ENCODE data around the gene CNTNAP4. TPM values are rescaled to one million over a fixed set of nuclear protein-coding genes. Genes with fewer than 3 reads are reported as not detected.

The CNTNAP4 gene
- total and polyA plus RNA-seq, 12 donors, result 0.17 to 2.6 (median 0.56) TPM; not detected in 5

GRCh38 chr16:76278980-76279379 is 1.8 kb downstream of the CNTNAP4 start:
- Histone ChIP-seq H3K9me3 (replicated peaks in 1 of 3) (no peaks in the 10 kb centered on the region), H3K36me3 (replicated peaks in 1 of 2) (no peaks in the 10 kb centered on the region), H3K27me3 (no peaks in the 10 kb centered on the region), H3K27ac (no peak overlapping the region), H3K4me1 (replicated peaks in 1 of 2) (no peaks in the 10 kb centered on the region), H3K4me3 (no peak overlapping the region)
- DNase-seq, result no peak
- intact Hi-C loops (cut with DNase I), result no loop called here
- TF ChIP-seq POLR2A (IDR thresholded peaks at IDR 0.05), result no peak
- TF ChIP-seq, protein P1, sequence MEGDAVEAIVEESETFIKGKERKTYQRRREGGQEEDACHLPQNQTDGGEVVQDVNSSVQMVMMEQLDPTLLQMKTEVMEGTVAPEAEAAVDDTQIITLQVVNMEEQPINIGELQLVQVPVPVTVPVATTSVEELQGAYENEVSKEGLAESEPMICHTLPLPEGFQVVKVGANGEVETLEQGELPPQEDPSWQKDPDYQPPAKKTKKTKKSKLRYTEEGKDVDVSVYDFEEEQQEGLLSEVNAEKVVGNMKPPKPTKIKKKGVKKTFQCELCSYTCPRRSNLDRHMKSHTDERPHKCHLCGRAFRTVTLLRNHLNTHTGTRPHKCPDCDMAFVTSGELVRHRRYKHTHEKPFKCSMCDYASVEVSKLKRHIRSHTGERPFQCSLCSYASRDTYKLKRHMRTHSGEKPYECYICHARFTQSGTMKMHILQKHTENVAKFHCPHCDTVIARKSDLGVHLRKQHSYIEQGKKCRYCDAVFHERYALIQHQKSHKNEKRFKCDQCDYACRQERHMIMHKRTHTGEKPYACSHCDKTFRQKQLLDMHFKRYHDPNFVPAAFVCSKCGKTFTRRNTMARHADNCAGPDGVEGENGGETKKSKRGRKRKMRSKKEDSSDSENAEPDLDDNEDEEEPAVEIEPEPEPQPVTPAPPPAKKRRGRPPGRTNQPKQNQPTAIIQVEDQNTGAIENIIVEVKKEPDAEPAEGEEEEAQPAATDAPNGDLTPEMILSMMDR (IDR thresholded peaks at IDR 0.05), result peak in 1 of 6 experiments; percentile 10

GRCh38 chr16:76280421-76281215 is 3.4 kb downstream of the CNTNAP4 start:
- 77 to 88% (median 83%) methylated on average over 6 of the region's 6 CpGs for WGBS, 4 donors
- no peak overlapping the region for H3K27ac ChIP-seq
- H3K27me3 ChIP-seq, result no peaks in the 10 kb centered on the region
- no peaks in the 10 kb centered on the region for H3K36me3 ChIP-seq (replicated peaks in 1 of 2)
- DNase-seq, result no peak
- H3K4me3 ChIP-seq, result no peak overlapping the region
- H3K9me3 ChIP-seq (replicated peaks in 1 of 3), result no peaks in the 10 kb centered on the region
- no peak for TF ChIP-seq POLR2A (IDR thresholded peaks at IDR 0.05)
- TF ChIP-seq, protein P1 (IDR thresholded peaks at IDR 0.05), result no peak
- H3K4me1 ChIP-seq (replicated peaks in 1 of 2), result no peaks in the 10 kb centered on the region
- intact Hi-C loops (cut with DNase I), result no loop called here

DNA sequence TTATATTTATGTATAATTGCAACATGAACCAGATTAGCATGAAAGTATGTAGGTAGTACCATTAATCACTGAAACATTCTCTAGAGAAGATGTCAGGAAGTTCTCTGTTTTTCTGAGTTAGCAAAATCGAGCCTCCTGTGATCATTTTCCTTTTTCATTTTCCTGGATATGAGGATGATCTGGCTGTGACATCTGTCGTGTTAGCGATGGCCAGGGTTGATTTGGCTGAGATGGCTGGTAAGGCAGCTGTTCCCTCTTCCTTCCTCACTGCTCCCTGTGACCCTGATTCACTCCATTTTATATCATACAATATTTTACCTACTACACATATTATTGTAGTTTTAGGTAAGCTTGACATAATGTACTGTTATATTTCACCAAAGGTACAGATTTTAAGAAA is 10.3 kb downstream of the CNTNAP4 start:
- no peak for DNase-seq

GRCh38 chr16:76292218-76292617 is 15.0 kb downstream of the CNTNAP4 start:
- no peak for DNase-seq
- Histone ChIP-seq H3K27ac (no peak overlapping the region), H3K9me3 (replicated peaks in 1 of 3) (no peaks in the 10 kb centered on the region), H3K36me3 (replicated peaks in 1 of 2) (no peaks in the 10 kb centered on the region), H3K4me1 (replicated peaks in 1 of 2) (no peaks in the 10 kb centered on the region), H3K4me3 (no peak overlapping the region), H3K27me3 (no peaks in the 10 kb centered on the region)
- WGBS, 4 donors, result 48 to 62% (median 57%) methylated on average over 5 of the region's 5 CpGs
- TF ChIP-seq, protein P1 (IDR thresholded peaks at IDR 0.05), result no peak
- no peak for TF ChIP-seq POLR2A (IDR thresholded peaks at IDR 0.05)
- intact Hi-C loops (cut with DNase I), result no loop called here

More for the DNA sequence above, 10.3 kb downstream of the CNTNAP4 start:
- H3K4me1 ChIP-seq (replicated peaks in 1 of 2), result no peaks in the 10 kb centered on the region
- no peaks in the 10 kb centered on the region for H3K27me3 ChIP-seq
- no peak overlapping the region for H3K4me3 ChIP-seq
- no peaks in the 10 kb centered on the region for H3K9me3 ChIP-seq (replicated peaks in 1 of 3)
- TF ChIP-seq, protein P1 (IDR thresholded peaks at IDR 0.05), result no peak
- TF ChIP-seq POLR2A (IDR thresholded peaks at IDR 0.05), result no peak
- intact Hi-C loops (cut with DNase I), result no loop called here
- no peak overlapping the region for H3K27ac ChIP-seq
- no peaks in the 10 kb centered on the region for H3K36me3 ChIP-seq (replicated peaks in 1 of 2)
- 42 to 60% (median 43%) methylated on average over 3 of the region's 3 CpGs for WGBS, 4 donors

Data from adrenal gland (tissue), 12 donors.